ENCODE data around the gene SRP68.
"Not testable (repeated sequence)": the region's sequence is repeated elsewhere in the genome, so short reads cannot be mapped to it uniquely, and the experiment has no call there.

Gene SRP68

DNA sequence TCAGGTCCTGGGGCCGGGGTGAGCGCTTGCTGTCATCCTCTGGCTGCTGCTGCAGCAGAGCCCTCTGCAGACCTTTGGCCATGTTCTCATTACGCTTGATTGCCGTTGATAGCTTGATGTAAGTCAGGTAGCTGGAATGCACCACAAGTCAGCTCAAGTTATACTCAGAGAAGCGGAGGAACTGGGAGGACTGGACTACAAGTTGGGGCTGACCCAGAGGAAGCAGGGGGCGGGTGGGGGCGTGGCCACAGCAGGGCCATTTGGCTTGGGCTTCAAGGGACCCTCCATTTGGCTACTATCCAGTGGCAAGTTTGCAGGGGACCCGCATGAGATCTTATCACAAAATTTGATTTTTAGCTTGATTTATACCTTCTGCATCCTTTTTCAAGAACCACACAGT lies 26.3 kb downstream of the SRP68 start:
- DNase-seq (ENCODE audit: low read depth, low spot score): no peak

DNA sequence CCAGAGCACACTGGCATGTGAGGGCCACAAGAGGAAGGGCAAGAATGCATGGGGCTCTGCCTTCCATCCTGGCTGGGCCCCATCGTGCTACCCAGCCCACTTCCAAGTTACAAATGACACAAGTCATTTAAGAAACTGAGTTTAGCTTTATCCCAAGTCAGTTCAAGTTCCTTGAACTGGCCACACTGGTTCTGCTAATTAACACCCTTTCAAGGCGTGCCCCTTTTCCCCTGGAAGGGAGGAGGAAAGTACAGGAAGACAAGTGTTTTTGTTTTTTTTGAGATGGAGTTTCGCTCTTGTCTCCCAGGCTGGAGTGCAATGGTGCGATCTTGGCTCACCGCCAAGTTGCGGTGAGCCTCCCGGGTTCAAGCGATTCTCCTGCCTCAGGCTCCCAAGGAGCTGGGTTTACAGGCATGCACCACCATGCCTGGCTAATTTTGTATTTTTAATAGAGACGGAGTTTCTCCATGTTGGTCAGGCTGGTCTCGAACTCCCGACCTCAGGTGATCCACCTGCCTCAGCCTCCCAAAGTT lies 27.8 kb downstream of the SRP68 start:
- DNase-seq (ENCODE audit: low read depth, low spot score): not testable (repeated sequence)

DNA sequence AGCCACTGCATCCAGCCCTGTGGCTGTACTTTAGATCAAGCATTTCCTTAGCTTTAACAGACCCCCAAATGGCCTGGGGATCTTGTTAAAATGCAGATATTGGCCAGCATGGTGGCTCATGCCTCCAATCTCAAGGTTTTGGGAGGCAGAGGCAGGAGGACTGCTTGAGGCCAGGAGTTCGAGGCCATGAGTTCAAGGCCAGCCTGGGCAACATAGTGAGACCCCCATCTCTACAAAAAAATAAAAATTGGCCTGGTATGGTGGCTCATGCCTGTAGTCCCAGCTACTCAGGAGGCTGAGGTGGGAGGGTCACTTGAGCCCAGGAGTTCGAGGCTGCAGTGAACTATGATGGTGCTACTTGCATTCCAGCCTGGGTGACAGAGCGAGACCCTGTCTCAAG lies 29.4 kb downstream of the SRP68 start:
- not testable (repeated sequence) for DNase-seq (ENCODE audit: low read depth, low spot score)

DNA sequence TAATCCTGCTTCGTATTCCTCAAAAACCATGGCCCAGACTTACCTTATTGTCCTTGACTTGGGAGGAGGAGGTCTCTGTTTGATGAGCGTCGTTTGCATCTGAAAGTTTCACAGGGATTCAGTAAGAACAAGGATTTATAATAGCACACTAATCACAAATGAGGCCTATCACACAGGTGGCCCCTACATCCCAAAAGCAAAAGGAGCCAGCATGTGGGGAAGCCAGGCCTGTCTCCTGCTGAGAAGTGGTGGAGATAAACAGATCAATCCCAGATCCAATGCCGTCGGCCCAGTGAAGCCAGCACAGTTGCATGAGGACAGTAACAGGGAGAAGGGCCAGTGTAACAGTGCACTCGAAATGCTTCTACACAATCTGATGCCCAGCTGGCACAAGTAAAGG lies 31.9 kb downstream of the SRP68 start:
- no peak for DNase-seq (ENCODE audit: low read depth, low spot score)

DNA sequence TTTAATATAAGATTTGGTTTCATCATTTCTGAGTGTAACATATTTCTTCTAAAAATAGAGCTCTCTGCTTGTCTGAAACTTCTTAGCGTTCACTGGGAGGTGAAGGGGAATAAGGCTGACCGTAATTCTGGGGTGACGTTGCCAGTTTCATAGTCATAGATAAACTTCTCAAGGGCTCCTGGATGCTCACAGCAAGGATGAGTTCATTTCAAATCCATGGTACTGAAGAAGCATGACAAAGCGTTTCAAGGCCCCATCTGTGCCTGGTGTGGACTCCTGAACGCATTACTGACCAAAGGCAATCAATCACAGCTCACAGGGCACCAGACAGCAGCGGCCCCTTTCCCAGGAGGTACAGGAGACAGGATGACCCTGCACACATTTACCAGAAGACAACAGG lies 33.2 kb downstream of the SRP68 start:
- DNase-seq (ENCODE audit: low read depth, low spot score): peak; percentile 35

DNA sequence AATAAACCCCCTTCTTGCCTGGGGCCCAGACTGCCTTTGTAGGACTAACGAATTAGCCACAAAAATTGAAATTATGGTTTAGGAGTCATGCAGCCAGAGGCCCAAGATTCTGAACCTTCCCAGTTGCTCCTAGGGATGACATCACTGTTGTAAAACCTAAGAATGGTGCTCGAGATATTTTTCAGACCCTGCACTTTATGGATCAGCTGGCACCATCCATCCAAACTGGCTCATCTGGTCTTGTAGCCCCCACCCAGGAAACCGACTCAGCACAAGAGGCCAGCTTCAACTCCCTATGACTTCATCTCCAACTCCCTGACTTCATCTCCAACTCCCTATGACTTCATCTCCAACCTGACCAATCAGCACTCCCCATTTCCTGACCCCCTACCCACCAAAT lies 34.3 kb downstream of the SRP68 start:
- no peak for DNase-seq (ENCODE audit: low read depth, low spot score)

DNA sequence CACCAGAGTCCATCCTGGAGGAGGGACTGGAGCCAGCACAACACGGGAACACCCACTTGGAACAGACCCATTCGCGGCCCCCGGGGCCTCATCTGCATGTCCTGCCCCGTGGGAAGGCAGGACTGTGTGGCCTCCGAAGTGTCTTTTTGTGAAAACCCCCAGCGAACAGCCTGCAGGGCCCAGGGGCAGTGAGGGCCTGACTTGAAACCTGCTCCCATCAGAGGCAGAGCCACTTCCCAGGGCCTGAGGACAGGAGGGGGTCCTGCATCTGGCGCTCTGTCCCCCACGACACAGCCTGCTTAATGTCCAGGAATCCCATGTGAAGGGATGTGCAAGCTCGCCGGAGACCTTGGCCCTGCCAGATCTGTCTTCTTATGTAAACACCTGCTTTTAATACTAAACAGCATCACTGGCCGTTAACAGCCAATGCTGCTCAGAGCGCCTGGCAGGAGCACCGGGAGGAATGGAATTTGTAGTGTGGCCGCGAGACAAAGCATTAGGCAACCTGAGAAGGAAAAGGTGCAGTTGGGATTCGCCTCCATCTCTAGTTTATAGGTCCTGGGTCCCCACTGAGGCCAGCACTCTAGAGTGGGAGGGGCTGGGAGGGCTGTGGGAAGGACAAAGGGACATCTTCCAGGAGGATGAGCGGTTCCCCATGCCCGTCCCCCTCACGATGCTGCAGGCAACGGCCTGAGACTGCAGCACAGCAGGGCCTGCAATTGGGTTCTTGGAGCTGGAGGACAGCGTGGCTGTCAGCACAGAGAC lies 35.6 kb downstream of the SRP68 start:
- peak; percentile 68 for DNase-seq (ENCODE audit: low read depth, low spot score)

DNA sequence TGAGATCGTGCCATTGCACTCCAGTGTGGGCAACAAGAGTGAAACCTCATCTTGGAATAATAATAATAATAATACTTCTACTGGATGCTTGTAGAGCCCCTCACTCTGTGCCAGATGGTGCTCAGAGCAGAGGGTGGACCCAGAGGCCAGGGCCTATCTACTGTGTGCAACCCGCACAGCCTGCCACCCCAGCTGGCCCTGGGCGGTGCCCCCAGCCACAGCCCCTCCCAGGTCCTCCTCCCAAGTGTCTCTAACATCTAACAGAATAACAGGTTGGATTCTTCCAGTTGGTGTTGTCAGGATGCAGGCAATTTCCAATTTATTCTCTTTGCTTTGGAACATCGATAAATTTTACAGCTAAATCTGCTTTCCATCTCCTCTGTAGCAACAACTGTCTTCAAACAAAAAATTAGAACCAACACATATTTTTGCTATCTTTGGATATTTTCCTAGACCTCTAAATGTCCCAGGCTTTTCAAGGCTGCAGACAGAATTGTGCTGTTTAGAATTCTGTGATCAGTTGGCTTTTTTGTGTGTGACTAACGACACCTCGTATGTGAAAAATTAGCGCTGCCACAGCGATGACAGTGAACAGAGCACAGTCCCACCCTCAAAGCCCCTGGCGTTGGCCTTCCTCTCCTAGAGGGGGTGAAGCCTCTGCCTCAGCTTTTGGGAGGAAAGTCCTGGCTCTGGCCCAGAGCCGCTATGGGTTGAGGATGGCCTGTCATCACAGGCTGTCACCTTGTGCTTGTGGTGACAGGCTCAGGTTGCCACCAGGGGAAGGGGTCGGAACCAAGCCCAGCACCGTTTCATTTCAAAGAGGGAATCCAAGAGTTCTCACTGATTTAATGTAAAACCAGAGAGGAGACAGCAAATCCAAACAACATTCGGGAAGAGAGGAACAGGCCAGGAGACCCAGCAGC lies 37.6 kb downstream of the SRP68 start:
- DNase-seq (ENCODE audit: low read depth, low spot score): no peak

DNA sequence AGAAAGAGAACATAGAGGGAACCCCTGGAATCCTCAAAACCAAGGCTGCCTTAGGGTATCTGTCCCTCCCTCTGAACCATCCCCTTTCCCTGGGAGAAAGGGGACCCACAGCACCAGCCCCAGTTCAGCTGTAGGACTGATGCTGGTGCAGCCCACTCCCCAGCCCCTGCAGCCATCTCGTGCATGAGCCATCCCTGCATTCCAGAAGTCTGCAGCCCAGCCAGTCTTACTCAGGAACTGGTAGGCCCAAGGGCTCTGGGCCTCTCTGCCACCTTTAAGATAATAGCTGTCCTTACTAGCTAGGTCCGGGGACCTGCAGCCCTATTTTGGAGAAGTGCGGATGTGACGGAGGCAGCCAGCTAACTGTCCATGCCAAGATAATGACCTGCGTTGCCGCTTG lies 39.2 kb downstream of the SRP68 start:
- DNase-seq (ENCODE audit: low read depth, low spot score): no peak

DNA sequence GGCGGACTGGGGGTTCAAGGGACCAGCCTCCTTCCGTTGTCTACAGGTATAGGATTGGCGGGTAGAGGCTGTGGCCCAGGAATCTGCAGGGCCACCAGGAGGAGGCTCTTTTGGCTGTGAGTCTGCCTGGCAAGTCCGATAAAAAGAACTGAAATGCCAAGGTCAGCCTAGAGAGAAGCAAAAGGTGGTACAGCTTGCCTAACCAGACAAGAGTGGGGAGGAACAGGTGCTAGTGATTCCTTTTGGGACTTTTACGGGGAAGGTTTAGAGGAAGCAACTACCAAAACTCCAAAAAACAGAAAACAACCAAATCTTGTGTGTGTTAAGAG lies 39.6 kb downstream of the SRP68 start:
- DNase-seq (ENCODE audit: low read depth, low spot score): no peak

DNA sequence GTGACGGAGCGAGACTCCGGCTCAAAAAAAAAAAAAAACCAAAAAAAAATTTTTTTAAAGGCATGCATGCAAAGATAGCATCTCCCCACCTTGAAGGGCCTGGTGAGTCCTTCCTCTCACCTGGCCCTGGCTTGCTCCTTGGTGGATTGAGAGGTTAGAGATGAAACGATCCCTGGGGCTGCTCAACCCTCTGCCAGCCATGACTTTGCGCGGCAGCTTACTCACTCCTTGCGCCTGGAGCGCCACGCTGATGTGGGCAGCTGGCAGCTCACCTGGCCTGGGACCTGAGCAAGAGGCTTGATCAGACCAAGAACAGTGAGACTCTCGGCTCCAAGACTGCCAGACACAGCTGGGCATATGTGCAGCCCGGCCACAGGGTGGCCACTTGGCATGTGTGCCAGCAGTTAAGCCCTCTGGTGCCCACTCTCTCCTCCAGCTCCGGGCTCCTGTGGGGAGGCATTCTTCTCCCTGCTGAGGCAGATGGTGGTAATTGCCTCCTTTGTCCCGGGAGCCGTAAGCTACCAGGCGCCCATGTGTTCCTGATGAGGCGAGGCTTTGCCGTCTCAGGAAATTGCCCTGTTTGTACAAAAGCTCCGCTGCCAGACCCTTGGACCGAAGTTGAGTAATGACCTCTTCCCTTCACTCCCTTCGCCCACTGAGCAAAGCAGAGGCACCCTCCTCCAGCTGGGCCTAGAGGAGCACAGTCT lies 40.1 kb downstream of the SRP68 start:
- no peak for DNase-seq (ENCODE audit: low read depth, low spot score)

DNA sequence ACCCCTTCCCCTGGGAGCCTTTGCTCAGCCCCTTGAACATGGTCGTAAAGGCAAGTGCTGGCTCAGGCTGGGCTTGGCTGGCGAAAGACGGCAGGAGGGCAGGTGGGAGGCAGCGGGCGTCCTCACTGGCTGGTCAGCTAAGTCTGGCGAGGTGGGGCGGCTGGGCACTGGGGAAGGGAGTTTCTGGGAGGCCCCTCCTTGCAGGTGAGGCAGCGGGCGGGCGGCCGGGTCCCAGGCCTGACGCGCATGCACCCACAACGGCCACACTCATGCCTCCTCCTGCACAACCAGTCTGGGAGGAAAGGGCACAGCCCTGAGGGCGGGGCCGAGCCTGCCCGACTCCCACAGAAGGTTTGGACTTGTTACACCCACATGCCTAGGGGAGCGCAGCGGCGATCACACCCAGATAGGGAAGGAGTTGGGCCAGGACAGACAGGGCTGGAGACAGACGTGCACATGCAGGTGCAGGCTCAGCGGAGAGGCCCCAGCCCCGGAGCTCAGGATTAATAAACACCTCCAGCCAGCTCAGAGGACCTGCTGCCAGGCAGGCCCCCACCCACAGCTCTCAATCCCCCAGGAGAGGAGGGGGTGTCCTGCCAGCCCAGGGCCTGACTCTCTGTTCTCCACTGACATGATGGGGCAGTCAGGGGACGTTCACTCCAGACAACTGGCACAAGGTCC lies 45.0 kb downstream of the SRP68 start, which contains the start of gene EVPL:
TSS of gene EVPL (minus strand) at position 148 of the 681 bp plus-strand sequence. CDS start at position 40, 108 bp downstream.
- DNase-seq (ENCODE audit: low read depth, low spot score): peak; percentile 32

DNA sequence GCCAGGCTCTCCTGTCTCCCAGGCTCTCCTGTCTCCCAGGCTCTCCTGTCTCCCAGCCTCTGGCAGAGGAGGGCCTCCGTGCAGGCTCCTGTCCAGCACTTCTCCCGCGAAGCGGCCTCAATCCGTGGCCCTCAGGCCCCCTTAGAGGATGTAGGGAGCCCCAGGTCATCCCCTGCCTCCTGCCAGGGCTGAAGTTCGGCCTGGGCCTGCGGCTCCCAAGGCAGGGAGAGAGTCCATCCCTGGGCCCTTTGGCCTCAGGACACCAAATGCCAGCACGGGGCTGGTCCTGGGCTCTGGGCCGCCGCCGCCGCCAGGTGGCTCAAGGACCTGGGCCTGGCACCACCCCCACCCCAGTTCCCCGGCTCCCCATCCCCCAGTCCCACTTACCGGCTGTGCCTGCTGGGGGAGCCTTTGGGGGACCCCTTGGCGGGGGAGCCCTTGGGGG lies 45.6 kb downstream of the SRP68 start:
- DNase-seq (ENCODE audit: low read depth, low spot score): no peak

DNA sequence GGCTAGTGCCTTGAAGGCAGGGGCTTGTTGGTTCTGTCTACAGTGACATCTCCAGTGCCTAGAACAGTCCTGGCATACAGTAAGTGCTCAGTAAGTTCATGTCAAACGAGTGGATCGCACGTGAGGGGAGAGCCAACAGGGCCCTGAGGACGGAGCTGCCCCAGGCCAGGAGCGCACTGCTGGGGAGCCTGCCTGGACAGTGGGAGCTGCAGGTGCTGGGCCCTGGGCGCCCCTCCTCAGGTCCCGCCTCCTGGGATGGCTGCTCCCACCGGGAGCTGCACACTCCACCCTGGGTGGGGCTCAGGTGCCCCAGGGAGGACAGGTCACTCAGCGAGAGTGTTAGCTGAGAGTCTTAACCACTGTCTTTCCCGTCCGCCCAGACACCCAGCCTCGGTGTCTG lies 47.0 kb downstream of the SRP68 start:
- no peak for DNase-seq (ENCODE audit: low read depth, low spot score)

DNA sequence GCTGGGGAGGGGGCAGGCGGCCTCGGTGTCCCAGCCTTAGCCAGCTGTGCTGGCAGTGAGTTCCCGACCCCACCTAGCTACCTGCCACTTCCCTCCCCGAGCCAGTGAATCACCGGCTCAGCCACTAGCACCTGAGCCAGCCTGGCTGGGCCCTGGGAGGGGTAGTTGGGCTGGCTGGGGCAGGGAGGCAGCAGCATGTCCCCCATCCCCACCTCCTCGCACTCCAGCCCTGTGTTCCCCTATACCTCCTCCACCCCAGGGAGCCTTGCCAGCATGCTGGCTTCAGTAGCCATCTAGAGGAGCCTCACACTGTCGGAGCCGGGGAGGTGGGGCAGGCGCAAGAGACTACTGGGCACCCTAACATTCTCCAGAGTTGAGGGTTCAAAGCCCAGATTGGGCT lies 48.0 kb downstream of the SRP68 start:
- DNase-seq (ENCODE audit: low read depth, low spot score): no peak

DNA sequence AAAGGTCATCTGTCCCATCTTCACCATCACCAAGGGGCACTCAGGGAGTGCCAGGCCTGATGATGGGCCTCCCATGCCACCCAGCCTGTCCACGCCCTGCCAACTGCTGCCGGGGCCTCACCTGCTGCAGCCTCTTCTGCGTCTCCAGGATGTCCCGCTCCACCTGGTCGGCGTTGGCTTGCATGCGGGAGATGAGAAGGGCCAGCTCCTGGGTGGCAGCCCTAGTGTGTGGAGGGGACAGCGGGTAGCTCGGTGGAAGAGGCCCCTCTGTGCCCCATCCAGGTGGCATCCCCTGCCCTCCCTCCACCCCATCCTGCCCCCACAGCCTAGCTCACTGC lies 48.4 kb downstream of the SRP68 start:
- DNase-seq (ENCODE audit: low read depth, low spot score): no peak

DNA sequence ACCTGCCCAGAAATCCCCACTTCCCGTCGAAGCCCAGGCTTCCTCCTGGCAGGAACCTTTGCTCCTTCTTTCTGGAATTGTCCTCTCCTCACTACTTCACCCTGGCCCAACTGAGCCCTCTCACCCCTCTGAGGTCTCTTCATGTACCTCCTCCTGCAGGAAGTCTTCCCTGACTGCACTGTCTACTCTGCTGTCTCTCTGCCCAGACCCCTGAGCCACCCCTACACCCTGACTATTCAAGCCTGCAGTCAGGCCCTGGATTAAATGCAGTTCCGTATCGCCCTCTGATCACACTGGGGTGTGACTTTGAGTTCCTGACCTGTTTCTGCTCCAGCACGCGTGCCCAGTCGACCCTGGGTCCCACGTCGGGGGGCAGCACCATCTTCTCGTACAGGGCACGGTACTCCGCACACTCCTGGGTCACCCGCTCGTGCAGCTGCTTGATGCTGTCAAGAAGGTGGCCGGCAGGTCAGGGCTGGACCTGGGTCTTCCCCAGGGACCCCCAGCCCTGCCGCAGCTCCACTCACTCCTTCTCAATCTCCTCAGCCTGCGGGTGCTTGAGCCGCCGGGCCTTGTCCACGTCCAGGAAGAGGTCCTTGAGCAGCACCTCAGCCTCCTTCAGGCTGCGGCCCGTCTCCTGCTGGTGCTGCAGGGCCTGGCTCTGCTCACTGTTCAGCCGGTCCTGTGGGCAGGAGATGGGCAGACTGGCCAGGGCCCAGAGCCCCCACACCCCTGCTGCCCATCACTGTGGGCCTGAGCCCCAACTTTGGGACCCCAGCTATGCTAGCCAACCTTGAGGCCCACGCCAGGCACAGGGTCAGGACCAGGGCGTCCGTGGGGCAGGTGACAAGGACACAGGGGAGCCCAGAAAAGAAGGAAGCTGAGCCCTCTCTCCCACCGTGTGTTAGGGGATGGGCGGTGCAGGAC lies 49.1 kb downstream of the SRP68 start:
- no peak for DNase-seq (ENCODE audit: low read depth, low spot score)

DNA sequence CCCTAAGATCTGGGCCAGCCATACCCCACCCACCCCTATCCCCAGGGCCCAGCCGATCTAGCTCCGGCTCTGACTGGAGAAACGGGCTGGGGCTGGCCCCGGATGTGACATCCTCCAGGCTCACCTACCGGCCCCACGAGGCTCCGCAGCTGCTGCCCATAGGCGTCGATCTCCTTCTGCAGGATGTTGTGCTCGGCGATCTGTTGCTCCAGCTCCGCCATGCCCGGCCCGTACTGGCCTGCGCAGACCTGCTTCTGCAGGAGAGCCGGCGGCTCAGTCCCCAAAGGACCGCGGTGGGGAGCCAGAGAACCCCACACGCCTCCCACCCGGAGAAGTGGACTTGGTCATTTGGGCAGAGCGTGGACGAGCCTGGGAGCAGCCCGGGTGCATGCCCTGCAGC lies 50.0 kb downstream of the SRP68 start:
- DNase-seq (ENCODE audit: low read depth, low spot score): no peak

DNA sequence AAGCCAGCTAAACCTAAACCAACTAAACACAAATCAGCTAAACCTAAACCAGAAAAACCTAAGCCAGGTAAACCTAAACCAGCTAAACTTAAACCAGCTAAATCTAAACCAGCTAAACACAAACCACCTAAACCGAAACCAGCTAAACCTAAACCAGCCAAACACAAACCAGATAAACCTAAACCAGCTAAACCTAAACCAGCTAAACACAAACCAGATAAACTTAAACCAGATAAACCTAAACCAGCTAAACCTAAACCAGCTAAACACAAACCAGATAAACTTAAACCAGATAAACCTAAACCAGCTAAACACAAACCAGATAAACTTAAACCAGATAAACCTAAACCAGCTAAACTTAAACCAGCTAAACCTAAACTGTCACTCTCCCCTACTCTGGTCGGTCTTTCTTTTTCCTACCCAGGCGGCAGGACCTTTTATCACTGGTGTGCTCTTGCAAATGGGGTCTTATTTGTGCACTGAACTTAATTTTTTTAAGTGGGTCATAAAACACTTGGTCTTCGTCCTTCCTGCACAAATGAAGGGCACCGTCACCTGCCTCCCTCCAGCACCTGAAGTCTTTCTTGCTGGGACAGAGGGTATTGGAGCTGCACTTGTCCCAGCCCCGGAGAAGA lies 52.4 kb downstream of the SRP68 start:
- DNase-seq (ENCODE audit: low read depth, low spot score): no peak

DNA sequence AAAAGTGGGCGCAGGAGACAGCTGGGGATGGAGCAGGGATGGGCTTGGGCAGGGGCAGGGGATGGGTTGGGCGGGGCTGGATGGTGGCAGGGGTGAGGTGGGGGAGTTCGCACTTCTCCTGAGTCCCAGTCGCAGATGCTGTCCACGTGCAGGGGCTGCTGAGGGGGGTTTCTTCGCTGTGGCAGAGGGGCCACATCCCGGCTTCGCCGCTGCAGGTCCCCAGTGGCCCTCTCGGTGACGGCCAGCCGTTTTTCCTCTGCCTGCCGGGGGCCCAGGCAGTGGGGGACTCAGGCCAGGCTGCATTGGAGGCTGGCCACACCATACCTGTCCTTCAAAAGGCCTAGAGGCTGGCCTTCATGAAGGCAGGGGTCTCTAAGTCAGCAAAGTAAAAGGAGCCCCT lies 53.5 kb downstream of the SRP68 start:
- no peak for DNase-seq (ENCODE audit: low read depth, low spot score)

Measured in ELF-1 (cell line).